Measurements from ENCODE around the gene CCDC117.
"Not testable (repeated sequence)": the region's sequence is repeated elsewhere in the genome, so short reads cannot be mapped to it uniquely, and the experiment has no call there.

- not testable (repeated sequence) for TF ChIP-seq CTCF (IDR thresholded peaks at IDR 0.05; ENCODE audit: insufficient read depth, low read length, poor library complexity, severe bottlenecking); EZH2phosphoT487 (conservative IDR thresholded peaks at IDR 0.05; ENCODE audit: low read length)
These were observed 33.6 kb upstream of the CCDC117 start for GRCh38 chr22:28738876-28739275.
